Caki2 (cell line): Measurements from ENCODE around the gene GRIN2D. TPM values are rescaled to one million over a fixed set of nuclear protein-coding genes. Genes with fewer than 3 reads are reported as not detected.
A peak's percentile ranks its signal among the peaks of the same experiment; 100 is the strongest.

Experiments used
- DNase-seq: peaks from one replicate; pipeline ENCODE4 v3.0.0-alpha.2; 2015; ENCODE audit warnings: low read depth
- in situ Hi-C: cut with HindIII; loops from 2 replicates; pipeline ENCODE4 v1.10.0; 2016; ENCODE audit warnings: low sequenced_read_pairs, low pct_unique_long_range_greater_than_20kb, mixed read lengths
- total RNA-seq: library from RNA; depleted of rRNA; stranded (reverse); fragments of >200 nt; shearing (Covaris generic); gene quantifications from 2 replicates; pipeline ENCODE4 v1.2.3, GENCODE V29; 2014; ENCODE audit warnings: low replicate concordance

The GRIN2D gene
- total RNA-seq, 1 experiment from 2014 or later = 0.34 TPM

DNA sequence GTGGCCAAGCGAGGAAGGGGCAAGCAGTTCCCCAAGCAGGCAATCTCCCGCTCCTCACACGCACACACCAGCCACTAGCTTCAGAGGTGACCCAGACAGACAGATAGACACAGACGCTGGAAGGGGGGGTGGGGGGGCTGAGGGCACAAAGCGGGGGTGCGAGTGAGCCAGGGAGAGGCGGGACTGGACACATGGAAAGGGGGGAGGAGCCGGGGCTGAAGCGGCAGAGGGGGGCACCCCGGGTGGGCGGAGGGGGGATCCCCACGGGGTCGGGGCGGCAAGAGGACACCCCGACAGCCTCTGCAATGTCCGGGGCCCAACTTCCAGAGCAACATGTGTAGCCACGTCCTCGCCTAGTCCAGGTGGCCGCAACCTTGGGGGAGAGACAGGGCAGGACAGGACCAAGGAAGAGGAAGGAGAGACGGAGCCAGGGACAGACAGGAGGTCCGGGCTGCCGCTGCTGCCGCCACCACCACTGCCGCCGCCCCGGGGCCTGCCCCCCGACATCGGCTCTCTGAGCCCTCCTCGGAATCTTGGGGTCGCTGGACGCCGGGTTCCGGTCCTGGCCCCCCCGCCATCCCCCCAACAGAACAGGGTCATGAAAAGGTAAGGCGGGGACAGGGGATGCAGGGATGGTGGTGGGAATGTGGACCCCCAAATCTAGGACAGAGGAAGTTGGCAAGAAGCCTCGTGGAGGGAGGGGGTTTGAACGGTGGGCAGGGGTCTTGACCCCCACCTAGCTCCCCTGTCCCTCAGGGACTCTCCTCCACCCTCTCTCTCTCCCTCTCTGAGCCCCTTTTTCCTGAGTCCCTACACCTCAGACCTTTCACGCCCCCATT, 1.1 kb downstream of the GRIN2D start:
- in situ Hi-C loops = no loop called here
- no peak for DNase-seq

DNA sequence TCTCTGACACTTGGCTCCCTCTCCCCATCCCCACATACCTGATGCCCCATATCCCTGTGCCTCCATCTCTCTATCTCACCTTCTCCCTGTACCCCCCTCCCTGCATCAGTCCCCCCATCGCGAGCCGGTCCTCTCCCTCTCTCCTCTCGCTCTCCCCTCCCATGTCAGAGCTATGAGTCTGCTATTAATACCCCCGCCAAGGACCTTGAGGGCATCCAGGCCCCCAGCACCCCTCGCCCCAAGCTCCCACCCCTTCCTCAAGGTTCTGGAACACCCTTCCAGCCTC, 1.6 kb downstream of the GRIN2D start:
- no peak for DNase-seq
- in situ Hi-C loops = no loop called here

- in situ Hi-C loops = no loop called here
Observed at GRCh38 chr19:48395499-48395898, 2.0 kb downstream of the GRIN2D start.

DNA sequence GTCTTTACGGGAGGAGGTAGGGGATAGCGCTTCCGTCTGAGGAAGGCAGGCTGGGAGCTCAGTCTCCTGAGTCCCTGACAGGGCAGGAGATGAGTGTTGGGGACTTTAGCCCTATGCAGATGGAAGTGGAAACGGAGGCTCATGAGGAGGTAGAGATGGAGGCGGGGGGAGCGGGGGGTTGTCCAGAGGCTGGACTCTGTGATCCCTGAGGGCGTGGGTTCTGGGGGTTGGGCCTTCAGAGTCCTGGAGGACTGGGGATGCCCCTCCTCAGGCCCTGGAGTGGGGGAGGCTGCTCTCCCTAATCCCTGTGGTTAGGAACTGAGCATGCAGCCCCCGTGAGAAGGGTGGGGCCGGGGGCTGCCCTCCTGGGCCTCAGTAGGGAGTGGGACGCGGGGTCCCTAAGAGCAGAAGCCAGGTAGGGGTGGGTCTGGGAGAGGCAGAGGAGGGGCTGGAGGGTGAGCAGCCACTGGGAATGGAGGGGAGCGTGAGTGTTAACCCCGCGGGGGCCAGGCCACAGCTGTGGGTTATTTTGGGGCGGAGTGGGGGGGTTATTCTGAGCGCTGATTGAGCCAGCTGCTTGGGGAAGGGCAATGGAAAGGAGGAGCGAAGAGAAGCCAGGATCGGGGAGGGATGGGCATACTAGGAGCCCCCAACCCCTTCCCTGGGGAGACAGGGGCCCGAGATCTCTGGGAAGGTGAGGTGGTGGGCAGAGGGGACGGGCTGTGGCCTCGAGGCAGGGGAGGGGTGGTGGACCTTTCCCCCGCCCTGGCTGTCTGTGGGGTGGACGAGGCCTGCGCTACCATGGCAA, 2.8 kb downstream of the GRIN2D start:
- DNase-seq = no peak
- in situ Hi-C loops = no loop called here

More at GRCh38 chr19:48395499-48395898, 2.0 kb downstream of the GRIN2D start:
- DNase-seq = no peak

- DNase-seq = no peak
Observed at GRCh38 chr19:48396824-48397176, 3.3 kb downstream of the GRIN2D start.

DNA sequence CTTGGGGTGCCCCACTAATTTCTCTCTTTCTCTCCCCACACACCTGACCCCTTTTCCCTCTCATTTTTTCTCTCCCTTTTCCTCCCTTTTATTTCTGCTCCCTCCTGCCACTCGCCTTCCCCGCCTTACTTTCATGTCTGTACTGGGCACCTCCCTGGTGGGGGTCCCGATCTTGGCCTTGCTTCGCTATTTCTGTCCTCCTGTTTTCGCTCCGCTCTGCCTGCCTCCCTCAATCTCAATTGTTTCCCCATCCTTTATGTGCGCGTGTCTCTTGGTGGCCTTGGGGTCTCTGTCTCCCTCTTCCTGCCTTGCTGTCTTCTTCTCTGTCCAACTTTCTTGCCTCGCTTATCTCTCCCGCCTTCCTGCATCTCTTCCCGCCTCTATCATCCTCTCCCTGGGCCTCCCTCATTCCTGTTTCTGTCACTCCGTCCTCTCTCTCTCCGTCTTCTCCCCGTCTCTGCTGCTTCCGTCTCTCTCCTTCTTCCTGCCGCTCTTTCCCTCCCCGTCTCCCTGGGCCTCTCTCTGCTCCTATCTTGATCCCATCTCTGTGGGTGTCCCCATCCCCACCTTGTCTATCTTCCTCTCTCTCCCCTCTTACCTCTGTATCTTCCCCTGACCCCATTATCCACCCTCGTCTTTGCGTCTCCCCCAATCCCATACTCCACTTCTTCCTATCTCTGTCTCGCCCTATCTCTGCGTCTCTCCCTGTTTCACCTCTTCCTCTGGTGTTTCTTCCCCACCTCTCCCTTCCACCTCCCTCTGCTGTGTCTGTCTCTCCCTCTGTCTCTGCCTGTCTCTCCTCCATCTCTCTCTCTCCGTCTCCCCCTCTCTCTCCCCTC, 4.0 kb downstream of the GRIN2D start:
- no peak for DNase-seq
- in situ Hi-C loops = no loop called here

More at GRCh38 chr19:48396824-48397176, 3.3 kb downstream of the GRIN2D start:
- in situ Hi-C loops = no loop called here

- in situ Hi-C loops = no loop called here
- no peak for DNase-seq
Observed at GRCh38 chr19:48398102-48398374, 4.6 kb downstream of the GRIN2D start.

DNA sequence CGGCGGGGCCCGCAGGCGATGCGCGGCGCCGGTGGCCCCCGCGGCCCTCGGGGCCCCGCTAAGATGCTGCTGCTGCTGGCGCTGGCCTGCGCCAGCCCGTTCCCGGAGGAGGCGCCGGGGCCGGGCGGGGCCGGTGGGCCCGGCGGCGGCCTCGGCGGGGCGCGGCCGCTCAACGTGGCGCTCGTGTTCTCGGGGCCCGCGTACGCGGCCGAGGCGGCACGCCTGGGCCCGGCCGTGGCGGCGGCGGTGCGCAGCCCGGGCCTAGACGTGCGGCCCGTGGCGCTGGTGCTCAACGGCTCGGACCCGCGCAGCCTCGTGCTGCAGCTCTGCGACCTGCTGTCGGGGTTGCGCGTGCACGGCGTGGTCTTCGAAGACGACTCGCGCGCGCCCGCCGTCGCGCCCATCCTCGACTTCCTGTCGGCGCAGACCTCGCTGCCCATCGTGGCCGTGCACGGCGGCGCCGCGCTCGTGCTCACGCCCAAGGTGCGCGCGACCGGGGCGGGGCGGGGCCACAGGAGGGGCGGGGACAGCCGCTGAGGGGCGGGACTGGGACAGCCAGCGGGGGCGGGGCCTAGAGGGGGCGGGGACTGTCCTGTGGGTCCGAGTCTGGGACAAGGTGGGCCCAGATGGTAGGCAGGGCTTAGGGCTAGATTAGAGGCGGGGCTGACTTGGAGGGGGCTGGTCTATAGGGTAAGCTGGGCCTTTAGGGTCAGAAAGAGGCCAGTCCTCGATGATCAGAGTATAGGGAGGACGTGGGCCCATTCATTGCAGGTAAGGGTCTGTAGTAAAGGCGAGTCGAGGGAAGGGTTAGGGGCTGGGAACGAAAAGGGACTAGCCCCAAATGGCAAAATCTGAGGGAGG, 5.1 kb downstream of the GRIN2D start:
- in situ Hi-C loops = no loop called here
- no peak for DNase-seq

- in situ Hi-C loops = no loop called here
- DNase-seq = peak; percentile 76
Observed at GRCh38 chr19:48400018-48400742, 6.7 kb downstream of the GRIN2D start.

DNA sequence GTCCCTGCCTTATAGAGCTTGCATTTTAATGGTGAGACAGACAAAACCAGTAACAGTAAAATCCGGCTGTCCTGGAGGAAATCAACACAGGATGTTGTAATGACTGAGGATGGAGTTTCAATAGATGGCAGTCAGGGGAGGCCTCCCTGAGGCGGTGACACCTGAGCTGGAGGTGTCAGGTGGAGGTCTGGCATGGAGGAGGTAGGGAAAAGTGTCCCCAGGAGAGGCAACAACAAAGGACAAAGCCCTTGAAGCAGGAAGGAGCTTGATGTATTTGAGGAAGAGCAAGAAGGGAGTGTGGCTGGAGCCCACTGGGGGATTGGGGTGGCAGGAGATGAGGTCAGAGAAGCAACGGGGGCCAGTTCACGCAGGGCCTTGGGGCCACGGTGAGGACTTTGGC, 7.8 kb downstream of the GRIN2D start:
- in situ Hi-C loops = no loop called here
- no peak for DNase-seq

- in situ Hi-C loops = no loop called here
- DNase-seq = peak; percentile 65
Observed at GRCh38 chr19:48403606-48404005, 10.1 kb downstream of the GRIN2D start.

GRCh38 chr19:48405010-48405659, 11.7 kb downstream of the GRIN2D start:
- no peak for DNase-seq
- in situ Hi-C loops = no loop called here

DNA sequence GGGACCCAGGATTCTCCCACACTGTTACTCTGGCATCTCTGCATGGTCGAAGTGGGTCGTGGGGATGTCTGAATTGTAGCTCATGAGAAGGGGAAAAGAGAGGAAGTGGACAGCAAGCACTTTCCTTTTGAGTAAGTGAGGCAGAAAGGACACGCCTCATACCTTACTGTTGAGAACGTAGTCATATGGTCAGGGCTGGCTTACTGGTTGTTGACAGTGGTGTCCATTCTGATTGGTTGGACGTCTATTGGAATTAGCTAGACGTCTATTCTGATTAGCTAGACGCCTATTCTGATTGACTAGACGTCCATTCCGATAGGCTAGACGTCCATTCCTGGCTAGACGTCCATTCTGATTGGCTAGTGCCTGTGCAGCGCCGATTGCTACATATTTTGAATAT, 12.4 kb downstream of the GRIN2D start:
- in situ Hi-C loops = no loop called here
- peak; percentile 64 for DNase-seq

- peak; percentile 53 for DNase-seq
Observed at GRCh38 chr19:48413879-48414587, 20.6 kb downstream of the GRIN2D start.

DNA sequence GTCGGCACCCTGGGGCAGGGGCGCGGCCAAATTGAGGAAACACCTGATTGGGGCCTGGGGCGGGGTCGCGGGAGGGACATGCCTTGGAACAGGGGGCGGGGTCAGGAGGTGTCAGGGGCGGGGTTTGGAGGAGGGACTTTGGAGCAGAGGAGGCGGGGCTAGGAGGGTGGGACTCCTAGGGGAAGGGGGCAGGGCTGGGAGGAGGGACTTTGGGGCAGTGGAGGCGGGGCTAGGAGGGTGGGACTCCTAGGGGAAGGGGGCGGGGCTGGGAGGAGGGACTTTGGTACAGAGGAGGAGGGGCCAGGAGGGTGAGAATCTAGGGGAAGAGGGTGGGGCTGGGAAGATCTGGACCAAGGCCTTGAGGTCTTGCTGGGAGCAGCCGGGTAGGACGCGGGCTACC, 21.9 kb downstream of the GRIN2D start:
- peak; percentile 42 for DNase-seq
- in situ Hi-C loops = no loop called here

More at GRCh38 chr19:48413879-48414587, 20.6 kb downstream of the GRIN2D start:
- in situ Hi-C loops = no loop called here

- in situ Hi-C loops = no loop called here
- DNase-seq = no peak
Observed at GRCh38 chr19:48415806-48416221, 22.3 kb downstream of the GRIN2D start.

DNA sequence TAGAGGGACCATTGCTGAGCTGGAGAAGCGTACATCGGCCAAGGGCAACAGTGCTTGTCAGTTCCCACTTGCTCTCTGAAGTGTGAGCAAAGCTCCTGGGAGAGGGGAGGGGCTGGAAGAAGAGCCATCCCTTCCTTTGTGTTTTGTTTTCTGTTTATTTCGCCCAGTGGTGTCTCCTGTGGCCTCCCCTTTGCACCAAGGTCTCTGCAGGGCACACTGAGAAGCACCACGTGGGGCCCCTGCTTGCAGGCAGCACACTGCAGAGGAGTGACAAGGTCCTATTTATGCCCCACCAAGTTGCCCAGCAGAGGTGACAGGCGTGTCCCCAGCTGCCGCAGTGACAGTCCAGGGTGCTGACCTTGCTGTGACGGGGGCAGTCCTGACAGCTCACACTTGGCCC, 24.0 kb downstream of the GRIN2D start:
- no peak for DNase-seq
- in situ Hi-C loops = no loop called here
